Activated CD4-positive, CD25-positive, alpha-beta regulatory T cell (primary cell): ENCODE measurements around the gene ANGPTL1.

Source experiments
- DNase-seq, 4 experiments: peaks; one replicate each; lab custom pipeline; 2025; lab: John Stamatoyannopoulos, UW

ANGPTL1 gene, protein sequence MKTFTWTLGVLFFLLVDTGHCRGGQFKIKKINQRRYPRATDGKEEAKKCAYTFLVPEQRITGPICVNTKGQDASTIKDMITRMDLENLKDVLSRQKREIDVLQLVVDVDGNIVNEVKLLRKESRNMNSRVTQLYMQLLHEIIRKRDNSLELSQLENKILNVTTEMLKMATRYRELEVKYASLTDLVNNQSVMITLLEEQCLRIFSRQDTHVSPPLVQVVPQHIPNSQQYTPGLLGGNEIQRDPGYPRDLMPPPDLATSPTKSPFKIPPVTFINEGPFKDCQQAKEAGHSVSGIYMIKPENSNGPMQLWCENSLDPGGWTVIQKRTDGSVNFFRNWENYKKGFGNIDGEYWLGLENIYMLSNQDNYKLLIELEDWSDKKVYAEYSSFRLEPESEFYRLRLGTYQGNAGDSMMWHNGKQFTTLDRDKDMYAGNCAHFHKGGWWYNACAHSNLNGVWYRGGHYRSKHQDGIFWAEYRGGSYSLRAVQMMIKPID

DNA sequence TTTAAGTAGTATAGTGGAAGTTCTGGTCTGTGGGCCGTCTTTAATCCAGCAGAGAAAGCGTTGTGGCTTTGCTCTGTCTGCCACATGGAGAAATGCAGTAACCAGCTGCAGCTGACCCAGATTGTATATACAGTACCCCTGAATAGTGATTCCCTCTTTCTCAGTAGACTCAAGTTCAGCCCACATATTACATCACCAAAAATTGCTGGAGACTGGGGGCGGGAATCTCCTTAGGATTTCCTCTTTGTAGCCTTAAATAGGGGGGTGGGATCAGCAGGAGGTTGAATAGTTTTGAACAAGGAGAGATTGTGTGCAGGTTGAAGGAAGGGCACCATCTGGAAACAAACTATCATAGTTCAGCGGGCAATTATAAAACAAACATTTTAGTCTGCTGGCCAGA is at the start of gene ANGPTL1:
ANGPTL1 (minus strand) TSS at position 134 of the 400 bp plus-strand sequence. CDS start 5,301 bp downstream, outside the sequence.
- no peak for DNase-seq

DNA sequence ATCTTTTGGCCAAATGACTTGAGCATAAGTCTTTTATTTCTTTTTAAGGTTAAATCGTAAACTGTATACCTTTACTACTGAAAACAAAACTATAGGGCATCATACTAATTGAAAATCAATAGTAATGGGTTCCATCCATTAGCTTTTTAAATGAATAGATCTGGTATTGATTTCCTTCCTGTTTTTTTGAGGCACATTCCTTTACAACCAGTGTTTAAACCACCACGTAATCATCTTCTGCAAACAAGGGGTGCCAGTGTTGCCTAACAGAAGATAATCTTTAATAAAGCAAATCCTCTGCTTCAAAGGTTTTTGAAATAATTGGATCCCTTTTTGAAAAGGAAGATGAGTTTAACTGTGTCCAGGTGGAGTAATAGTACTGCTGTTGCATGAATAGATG is 48.7 kb upstream of the ANGPTL1 start:
- DNase-seq = no peak

GRCh38 chr1:178918955-178919354 is 48.1 kb upstream of the ANGPTL1 start:
- no peak for DNase-seq

DNA sequence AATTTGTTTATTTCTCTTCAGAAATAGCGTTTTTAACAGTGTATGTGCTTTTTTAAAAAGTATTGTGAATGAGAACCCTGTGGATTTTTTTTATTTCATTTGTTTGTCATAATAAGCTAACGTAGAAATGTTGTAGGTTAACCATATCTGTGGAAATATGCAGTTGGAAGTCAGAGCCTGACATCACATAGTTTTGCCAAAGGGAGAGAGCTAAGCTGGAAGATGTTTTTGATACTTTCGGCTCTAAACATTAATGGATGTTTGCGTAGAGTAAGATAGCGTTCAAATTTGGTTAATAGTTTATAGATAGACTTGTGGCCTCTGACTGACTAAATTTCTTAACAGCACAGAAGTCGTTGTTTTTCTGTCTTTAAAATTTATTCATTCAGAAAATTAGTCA is 47.4 kb upstream of the ANGPTL1 start:
- DNase-seq = no peak

GRCh38 chr1:178916448-178917174 is 45.7 kb upstream of the ANGPTL1 start:
- no peak for DNase-seq

DNA sequence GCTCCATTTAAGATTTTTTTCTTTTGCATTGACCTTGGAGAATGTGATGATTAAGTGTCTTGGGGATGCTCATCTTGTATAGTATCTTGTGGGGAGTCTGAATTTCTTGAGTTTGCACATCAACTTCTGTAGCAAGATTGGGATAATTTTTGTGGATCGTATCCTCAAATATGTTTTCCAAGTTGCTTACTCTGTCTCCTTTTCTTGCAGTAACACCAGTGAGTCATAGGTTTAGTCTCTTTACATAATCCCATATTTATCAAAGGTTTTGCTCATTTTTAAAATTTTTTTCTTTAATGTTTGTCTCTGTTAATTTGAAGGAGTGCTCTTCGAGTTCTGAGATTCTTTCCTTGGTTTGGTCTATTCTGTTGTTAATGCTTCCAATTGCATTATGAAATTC is 41.7 kb upstream of the ANGPTL1 start:
- no peak for DNase-seq

DNA sequence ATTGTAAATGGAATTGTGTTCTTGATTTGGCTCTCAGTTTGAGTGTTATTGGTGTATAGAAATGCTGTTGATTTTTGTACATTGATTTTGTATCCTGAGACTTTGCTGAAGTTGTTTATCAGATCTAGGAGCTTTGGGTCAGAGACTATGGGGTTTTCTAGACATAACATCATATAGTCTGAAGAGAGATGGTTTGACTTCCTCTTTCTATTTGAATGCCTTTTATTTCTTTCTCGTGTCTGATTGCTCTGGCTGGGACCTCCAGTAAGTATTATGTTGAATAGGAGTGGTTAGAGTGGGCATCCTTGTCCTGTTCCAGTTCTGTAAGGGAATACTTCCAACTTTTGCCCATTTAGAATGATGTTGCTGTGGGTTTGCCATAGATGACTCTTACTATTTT is 39.1 kb upstream of the ANGPTL1 start:
- DNase-seq = no peak

DNA sequence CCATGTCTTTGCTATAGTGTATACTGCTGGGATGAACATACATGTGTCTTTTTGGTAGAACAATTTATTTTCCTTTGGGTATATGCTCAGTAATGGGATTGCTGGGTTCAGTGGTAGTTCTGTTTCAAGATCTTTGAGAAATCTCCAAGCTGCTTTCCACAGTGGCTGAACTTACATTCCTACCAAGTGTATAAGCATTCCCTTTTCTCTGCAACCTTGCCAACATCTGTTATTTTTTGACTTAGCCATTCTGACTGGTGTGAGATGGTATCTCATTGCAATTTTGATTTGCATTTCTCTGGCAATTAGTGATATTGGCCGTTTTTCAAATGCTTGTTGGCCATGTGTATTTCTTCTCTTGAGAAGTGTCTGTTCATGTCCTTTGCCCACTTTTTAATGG is 37.5 kb upstream of the ANGPTL1 start:
- no peak for DNase-seq

GRCh38 chr1:178901482-178902125 is 30.7 kb upstream of the ANGPTL1 start:
- DNase-seq = no peak

GRCh38 chr1:178899402-178899801 is 28.5 kb upstream of the ANGPTL1 start:
- no peak for DNase-seq

DNA sequence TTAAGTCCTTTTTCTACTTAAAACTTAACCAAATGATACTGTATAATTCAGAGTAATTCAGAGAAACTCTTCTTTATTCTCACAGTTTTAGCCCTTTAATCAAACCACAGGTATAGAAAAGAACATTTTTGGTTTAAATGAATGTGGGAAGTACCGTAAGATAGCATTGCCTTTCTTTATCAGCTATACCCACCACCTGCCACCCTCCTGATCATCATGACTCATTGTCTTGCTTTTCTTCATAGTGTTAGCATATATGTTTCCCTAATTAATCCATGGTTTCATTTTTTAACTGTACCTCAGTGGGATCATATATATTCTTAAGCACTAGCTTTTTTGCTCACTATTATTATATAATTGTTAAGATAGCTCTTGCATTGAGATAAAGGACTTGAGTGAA is 27.5 kb upstream of the ANGPTL1 start:
- no peak for DNase-seq

DNA sequence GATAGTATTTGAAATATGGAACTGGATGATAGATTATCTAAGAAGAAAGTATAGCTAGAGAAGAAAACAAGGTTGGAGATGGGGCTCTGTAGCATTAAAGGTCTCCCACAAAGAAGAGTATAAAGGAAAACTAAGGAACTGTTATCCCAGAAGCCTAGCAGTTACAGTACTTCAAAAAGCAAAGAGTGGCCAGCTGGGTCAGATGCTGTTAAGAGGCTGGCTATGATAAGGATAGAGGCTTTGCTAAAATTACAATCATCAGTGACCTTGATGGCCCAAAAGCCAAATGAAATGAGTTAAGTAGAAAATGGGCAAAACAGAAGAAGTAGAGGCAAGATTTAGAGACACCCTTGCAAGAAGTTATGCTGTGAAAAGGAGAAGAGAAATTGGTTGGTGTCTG is 25.1 kb upstream of the ANGPTL1 start:
- DNase-seq = no peak

- DNase-seq = no peak
Measured at GRCh38 chr1:178886551-178886950, 15.7 kb upstream of the ANGPTL1 start.

- no peak for DNase-seq
Measured at GRCh38 chr1:178885869-178886268, 15.0 kb upstream of the ANGPTL1 start.

GRCh38 chr1:178881950-178882349 is 11.1 kb upstream of the ANGPTL1 start:
- DNase-seq = no peak

GRCh38 chr1:178877896-178878295 is 7.0 kb upstream of the ANGPTL1 start:
- no peak for DNase-seq

DNA sequence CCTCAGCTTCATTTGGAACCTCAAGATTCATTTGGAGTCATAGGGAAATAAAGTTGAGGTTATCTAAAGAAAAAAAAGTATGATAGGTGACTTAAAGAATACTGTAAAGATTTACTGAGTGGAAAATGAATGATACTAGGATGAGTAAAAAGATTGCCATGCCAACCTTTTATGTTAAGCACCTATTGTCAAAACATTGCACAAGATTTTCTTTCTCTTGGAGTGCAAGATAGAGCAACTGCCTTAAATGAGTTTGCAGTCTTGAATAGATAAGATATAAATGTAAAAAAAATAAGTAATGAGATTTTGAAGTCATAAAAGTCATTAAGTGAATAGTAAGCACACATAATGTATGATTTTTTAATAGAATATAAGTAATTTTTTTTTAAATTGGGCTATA is 5.1 kb upstream of the ANGPTL1 start:
- DNase-seq = no peak

DNA sequence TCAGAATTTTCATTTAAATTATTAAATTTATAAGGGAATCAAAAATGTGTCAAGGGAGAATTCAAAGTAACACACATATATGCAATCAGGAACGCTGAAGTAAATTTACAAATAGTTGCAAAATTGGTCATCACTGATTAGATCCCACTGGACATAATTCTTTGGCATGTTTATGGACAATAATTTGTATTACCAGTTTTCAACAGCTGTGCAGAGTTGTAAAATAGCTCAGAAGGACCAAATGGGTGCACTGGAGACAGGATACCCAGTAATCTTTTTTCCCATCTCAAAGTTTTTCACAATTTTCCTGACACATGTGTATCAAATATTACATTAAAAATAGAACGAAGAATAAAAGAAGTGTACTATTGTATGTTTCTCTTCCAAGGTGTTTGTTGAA is 4.1 kb upstream of the ANGPTL1 start:
- DNase-seq = no peak

DNA sequence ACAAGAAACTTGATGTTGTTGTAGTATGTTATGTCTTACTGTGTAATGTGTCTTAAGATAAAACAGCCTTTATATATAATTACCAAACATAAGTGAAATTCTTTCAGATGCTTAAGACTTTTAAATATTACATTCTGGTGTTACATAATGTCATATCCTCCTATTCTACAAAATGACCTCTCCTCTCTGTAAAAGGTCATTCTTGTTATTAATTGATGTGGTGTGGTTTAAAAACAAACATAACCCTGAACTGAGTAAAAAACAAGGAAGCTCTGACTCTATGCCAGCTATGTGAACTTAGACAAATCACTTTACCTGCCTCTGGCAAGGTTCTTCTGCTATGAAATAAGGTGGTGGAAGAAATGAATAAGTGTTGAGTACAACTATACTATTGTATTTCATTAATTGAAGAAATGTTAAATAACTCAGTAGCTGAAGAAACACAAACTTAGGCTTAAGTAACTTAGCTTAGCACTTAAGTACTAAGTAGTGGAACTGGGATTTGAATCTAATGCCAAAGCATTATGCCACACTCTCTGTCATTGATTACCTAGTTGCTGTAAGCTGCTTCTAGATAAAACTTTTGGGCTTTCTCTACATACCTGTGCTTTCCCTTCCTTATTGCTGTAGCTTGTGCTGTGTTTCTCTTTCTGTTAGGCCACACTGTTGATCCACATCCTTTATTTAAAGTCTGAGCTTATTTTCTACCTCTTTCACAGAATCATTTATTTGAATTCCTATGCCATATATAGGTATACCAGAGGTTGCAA is 859 bp upstream of the ANGPTL1 start:
- no peak for DNase-seq

DNA sequence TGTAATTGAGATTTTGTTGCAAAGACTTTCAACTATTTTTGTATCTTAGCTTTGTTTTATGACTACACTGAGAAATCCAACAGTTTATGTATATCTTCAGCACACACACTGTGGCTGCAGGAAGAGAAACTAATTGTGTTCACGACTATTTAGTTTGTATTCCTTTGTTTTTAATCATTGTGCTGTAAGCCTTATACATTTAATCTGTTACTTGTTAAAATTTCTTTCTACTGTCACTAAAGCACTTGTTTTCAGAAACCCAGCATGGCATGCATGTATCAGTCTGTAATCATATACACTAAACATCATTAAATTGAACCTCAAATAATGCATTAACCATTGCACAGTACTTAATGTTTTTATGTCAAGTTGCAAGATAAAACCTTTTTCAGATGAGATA is 656 bp downstream of the ANGPTL1 start:
- no peak for DNase-seq

DNA sequence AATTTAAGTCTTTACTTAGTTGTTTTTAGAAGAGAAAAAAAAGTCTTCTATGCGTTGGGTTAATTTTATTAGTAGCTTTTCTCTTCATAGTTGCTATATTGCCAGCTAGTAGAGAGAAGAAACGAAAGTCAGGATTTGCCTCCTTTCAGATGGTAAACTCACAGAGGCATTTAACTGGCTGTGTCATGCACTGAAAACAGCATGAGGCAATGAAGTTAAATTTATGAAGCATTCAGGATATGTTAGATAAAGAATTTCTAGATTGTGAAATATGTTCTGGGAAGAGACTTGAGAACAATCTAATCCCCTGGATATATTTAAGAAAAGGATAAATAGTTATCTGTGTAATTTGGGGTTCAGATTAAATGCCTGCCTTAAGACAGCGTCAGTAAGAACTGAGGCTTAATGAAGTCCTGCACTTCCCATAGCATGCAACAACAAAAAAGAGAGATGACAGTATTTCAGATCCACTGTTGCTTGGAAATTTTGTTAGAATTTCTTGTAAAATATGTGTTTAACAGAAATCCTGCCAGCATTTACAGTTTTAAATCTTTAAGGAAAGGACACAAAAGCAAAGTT is 1.7 kb downstream of the ANGPTL1 start:
- DNase-seq = no peak

DNA sequence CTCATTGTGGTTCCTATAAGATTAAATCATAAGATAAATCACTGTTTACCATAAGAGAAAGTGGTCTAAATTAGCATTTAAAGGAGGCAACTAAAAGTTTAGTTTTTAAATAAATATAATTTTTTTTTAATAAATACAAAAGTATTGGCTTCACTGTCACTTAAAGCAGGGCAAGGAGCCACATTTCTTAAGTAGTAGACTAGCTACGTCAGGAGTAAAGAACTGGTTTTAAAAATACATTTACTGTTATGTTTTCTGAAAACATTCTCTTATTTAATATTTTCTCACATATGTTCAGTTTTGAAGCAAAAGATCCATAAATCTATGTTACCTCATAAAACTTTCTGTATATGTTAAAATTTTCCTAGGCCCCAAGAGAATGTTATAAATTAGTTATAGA is 2.2 kb downstream of the ANGPTL1 start:
- DNase-seq = no peak
